GM12864 (cell line): ENCODE results near the gene SLC37A3.

Experiments
- DNase-seq: peaks from one replicate; pipeline ENCODE4 v3.0.0-alpha.2; 2011; ENCODE audit warnings: low read depth
- H3K4me3 ChIP-seq: 2 replicates; pipeline ENCODE4 v1.5.1; 2011; ENCODE audit warnings: mild to moderate bottlenecking, low read depth, low read length, control low read depth
- CTCF ChIP-seq: IDR thresholded peaks from 2 replicates; pipeline ENCODE4 v1.5.1; 2011; ENCODE audit warnings: low read depth, mild to moderate bottlenecking, moderate library complexity, low read length, control low read depth, inconsistent platforms; ENCODE audit errors: missing control alignments

SLC37A3 gene

GRCh38 chr7:140384894-140385545 is 13.3 kb downstream of the SLC37A3 start:
- H3K4me3 ChIP-seq: no peak overlapping the region
- no peak for TF ChIP-seq CTCF
- DNase-seq: no peak

- no peak for TF ChIP-seq CTCF
- no peak overlapping the region for H3K4me3 ChIP-seq
- no peak for DNase-seq
Observed at GRCh38 chr7:140383954-140384713, 14.2 kb downstream of the SLC37A3 start.

- TF ChIP-seq CTCF: no peak
- H3K4me3 ChIP-seq: no peak overlapping the region
- DNase-seq: no peak
Observed at GRCh38 chr7:140375892-140376730, 22.2 kb downstream of the SLC37A3 start.

- no peak for DNase-seq
- no peak for TF ChIP-seq CTCF
- no peak overlapping the region for H3K4me3 ChIP-seq
Observed at GRCh38 chr7:140375323-140375722, 23.0 kb downstream of the SLC37A3 start.

GRCh38 chr7:140369294-140369693 is 29.0 kb downstream of the SLC37A3 start:
- TF ChIP-seq CTCF: no peak
- no peak for DNase-seq
- H3K4me3 ChIP-seq: no peak overlapping the region

- H3K4me3 ChIP-seq: no peak overlapping the region
- DNase-seq: no peak
- TF ChIP-seq CTCF: no peak
Observed at GRCh38 chr7:140367528-140367927, 30.8 kb downstream of the SLC37A3 start.
